Adipocyte (in vitro differentiated cells): ENCODE results near the gene FAM53A.

ENCODE experiments used
- DNase-seq: peaks from one replicate; pipeline ENCODE4 v3.0.0-alpha.2; 2015; ENCODE audit warnings: low read depth
- H3K27me3 ChIP-seq: replicated peaks from 2 replicates; pipeline ENCODE4 v1.7.0; 2013; ENCODE audit warnings: mild to moderate bottlenecking, low read length, moderate library complexity; ENCODE audit not compliant: control insufficient read depth, insufficient read depth
- H3K36me3 ChIP-seq: 2 replicates; pipeline ENCODE4 v1.7.0; 2013; ENCODE audit warnings: low read length, mild to moderate bottlenecking, moderate library complexity; ENCODE audit not compliant: control insufficient read depth, insufficient read depth, severe bottlenecking
- H3K4me1 ChIP-seq: 2 replicates; pipeline ENCODE4 v1.7.0; 2013; ENCODE audit warnings: mild to moderate bottlenecking, low read length, moderate library complexity; ENCODE audit not compliant: control insufficient read depth, insufficient read depth
- H3K4me3 ChIP-seq: 2 replicates; pipeline ENCODE4 v1.7.0; 2013; ENCODE audit warnings: mild to moderate bottlenecking, low read length, moderate library complexity
- H3K9ac ChIP-seq: 2 replicates; pipeline ENCODE4 v1.7.0; 2013; ENCODE audit warnings: mild to moderate bottlenecking, low read length, moderate library complexity
- H3K9me3 ChIP-seq: 2 replicates; pipeline ENCODE4 v1.7.0; 2013; ENCODE audit warnings: mild to moderate bottlenecking, low read length, moderate library complexity; ENCODE audit not compliant: control insufficient read depth

FAM53A gene

DNA sequence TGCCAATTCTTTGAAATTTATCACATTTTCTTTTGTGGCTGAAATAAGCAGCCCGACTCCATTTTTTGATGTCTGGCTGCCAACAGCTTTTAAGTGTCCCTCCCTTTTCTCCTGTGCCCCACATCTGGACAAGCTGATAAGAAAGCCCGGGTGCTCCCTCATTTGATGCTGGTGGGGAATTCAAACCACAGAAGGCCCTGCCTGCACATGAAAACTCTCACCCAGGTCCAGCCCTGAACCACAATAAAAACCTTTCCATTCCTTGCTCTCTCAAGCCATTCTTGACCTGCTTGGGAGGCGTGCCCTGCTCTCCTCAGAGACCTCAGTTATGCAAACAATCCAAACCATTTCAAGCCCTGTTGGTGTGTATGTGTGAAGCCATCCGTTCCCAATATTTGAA lies 93.9 kb downstream of the FAM53A start:
- H3K4me1 ChIP-seq, result no peaks in the 10 kb centered on the region
- DNase-seq, result no peak
- H3K9me3 ChIP-seq, result peaks cover 36% of the 10 kb centered on the region
- H3K36me3 ChIP-seq, result no peaks in the 10 kb centered on the region
- peaks cover 12% of the 10 kb centered on the region for H3K27me3 ChIP-seq
- no peak overlapping the region for H3K4me3 ChIP-seq
- H3K9ac ChIP-seq, result no peak overlapping the region
